Non-pigmented ciliary epithelial cell (primary cell): Measurements from ENCODE around the gene UBE2D1.
A peak's percentile ranks its signal among the peaks of the same experiment; 100 is the strongest.
"Not testable (repeated sequence)": the region's sequence is repeated elsewhere in the genome, so short reads cannot be mapped to it uniquely, and the experiment has no call there.

Experiments
- DNase-seq: peaks from one replicate; pipeline ENCODE4 v3.0.0-alpha.2; 2010; ENCODE audit warnings: low read depth

The UBE2D1 gene

DNA sequence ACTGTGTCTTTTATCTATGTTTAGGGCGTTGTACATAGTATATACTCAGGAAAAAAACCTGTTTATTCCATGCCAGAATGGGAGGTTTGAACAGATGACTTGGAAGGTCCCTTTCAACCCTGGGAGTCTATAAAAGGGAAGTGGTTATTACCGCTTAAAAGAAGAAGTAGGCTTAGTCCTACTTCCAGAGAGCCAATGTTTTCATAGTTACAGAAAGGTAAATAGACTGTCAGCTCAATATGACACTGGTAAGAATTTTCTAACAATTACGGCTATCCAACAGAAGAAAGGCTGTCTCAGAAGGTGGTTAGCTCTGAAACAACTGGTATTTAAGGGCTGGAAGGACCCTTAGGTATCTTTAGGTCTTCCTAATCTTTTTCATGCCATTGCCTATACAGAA is 49.3 kb downstream of the UBE2D1 start:
- DNase-seq: no peak

DNA sequence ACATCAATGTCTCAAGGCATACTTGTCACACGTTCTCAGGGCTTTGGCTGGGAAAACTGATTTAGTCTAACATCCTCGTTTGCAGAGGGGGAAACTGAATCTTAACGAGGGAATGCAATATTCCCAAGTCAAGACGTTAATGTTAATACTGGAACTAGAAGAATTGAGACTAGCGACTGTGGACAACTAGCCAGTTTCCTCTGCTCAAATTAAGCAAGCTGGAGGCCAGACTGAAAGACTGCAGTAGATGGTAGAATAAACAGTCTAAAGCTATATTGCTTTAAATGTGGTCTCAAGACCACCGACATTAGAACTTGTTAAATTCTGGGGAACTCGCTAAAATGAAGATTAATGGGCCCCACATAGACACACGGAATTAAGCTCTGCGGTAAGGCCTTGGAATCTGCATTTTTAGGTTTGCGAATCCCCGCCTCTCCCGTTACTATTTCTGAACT is 49.8 kb downstream of the UBE2D1 start:
- DNase-seq: no peak

DNA sequence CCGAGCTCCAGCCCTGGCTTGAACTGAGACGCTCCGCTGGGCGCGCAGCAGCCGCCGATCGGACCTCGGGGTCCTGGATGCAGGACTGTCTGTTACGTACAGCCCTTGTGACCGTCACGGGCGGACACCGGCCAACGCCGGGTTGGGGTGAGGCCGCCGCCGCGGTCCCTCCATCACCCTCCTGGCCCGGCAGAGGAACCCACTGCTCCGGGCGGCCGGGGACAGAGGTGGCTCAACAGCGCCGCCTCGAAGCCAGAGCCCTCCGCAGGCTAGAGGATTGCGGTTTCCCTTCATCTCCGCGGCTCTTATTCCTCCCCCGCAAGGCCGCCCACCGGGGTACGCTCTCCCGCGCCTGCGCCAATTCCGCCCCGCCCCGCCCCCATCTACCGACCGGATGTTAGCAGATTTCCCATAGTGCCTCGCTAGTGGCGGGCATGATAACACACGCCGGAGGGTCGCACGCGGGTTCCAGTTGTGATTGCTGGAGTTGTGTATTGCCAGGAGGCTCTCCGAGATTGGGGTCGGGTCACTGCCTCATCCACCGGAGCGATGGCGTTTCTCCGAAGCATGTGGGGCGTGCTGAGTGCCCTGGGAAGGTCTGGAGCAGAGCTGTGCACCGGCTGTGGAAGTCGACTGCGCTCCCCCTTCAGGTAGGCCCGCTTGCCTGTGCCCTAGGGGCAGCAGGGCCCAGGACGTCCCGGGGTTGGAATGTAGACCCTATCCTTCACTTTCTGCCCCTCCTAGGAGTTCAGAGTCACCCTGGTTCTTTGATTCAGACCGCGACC is 50.4 kb downstream of the UBE2D1 start, which contains the start of gene TFAM:
TSS of gene TFAM (plus strand) at position 412 of the 785 bp plus-strand sequence. CDS start at position 550, 138 bp downstream.
- peak; percentile 65 for DNase-seq

DNA sequence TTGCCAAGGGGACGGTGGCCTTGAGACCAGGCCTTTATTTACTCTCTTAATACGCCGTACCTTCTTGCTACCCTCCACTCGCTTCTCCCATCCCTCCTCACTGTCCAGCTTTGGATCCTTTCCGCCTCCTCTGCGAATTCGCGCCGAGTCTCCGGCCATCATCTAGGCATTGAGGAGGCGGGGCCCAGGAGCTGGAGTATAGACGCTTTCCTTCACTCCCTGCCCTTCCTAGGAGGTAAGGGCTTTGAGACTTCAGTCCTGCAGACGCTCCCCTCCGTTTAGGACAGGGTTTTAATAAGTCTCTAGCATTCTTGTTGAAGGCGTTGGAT is 50.9 kb downstream of the UBE2D1 start:
- no peak for DNase-seq

DNA sequence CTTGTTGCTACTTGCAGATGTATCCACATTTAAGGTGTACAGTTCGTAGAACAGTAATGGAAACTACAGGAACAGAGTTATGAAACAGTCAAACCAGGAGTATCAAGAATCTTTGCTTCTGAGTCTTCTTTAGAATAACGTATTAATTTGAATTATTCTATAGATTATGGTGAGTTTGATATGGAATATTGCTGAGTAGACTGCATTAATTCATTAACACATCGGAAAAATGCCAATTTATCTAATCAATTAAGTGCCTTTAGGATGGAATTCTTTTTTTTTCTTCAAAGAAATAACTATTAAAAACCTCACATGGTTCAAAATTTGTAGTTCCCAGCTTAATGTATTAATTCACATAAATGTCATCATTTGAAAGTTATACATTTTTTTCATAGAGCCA is 54.2 kb downstream of the UBE2D1 start:
- DNase-seq: no peak

DNA sequence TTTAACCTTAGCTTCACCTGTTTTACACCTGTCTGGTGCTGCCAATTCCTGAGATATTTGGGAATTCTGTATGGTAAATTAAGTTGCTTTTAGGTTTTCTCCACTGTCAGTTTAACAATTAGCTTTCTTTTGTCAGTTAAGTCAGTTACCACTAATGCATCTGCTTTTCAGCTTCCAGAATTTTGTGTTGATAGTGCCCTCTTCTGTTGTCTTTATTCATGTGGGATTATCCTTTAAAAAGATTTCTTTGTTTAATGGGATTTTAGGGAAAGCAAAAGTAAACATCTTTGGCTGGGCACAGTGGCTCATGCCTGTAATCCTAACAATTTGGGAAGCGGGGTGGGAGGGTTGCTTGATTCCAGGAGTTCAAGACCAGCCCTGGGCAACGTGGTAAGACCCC is 58.5 kb downstream of the UBE2D1 start:
- no peak for DNase-seq

DNA sequence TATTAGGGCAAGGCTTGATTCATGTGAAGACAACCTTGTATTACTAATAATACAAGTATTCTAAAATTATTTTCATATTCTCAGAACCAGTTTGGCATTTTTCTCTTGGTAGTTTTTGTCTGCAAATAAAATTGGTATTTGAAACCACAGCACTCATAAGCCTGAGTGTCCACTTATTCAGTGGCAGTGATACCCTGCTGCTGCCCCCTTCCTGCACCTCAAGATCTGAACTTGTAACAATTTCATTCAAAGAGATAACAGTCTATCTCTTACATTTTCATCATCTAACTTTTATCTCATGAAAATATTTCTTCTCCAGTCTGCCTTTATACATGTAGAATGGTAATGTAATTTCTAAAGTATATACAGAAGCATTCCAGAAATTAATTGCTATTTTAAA is 59.7 kb downstream of the UBE2D1 start:
- no peak for DNase-seq

DNA sequence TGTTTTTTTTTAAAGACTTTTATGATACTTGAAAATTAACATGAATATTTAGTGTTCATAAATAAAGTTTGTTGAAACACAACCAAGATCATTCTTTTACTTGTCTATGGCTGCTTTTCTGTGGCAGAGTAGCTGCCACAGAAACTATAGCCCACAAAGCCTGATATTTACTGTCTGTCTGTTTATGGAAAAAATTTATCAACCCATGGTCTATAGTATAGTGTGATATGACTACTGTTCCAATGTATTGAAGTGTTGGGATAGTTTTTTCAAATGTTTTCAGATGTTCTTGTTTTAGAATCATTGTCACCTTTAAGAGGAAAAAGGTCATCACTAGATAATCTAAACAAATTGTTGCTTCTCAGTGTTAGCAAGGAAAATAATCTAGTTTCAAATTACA is 61.3 kb downstream of the UBE2D1 start:
- DNase-seq: no peak

DNA sequence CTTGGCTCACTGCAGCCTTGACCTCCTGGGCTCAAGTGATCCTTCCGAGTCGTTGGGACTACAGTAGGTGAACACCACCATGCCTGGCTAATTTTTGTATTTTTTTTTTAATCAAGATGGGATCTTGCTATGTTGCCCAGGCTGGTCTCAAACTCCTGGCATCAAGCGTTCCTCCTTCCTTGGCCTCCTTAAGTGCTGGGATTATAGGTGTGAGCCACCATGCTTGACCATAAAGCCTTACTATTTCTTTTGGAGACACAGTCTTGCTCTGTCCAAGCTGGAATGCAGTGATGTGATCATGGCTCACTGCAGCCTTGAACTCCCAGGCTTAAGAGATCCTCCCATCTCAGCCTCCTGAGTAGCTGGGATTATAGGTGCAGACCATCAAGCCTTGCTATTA is 63.0 kb downstream of the UBE2D1 start:
- DNase-seq: no peak

DNA sequence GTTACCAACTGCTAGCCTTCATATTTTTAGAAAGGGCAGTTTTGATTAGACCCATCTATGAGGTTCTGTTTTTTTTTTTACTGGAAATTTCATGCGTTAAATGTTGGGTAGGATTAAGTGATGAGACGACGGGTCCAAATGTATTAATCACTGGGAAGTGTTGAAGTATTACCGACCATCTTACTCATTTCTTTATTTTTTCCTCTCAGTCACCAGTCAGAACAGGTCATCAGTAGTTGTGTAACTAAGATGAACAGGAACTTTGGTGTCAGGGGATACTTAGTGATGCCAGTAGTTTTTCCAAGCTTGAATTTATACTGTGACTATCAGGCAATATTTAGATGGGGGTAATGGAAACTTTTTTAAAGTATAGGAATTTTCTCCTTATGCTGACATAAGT is 64.6 kb downstream of the UBE2D1 start:
- no peak for DNase-seq

DNA sequence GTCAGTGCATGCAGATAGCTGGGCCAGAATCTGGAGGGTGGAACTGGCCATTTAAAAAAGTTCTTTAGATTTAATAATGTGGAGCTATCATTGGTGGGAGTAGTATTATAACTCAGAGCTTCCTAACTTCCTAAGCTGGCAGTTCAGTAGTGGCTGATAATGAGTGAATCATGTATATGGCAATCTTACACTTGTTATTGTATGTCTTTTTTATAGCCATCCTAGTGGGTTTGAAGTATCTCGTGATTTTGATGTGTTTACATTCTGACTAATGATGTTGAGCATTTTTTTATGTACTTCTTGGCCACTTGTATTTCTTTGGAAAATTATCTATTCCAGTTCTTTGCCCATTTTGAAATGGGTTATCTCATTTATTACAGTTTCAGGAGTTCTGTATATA is 65.8 kb downstream of the UBE2D1 start:
- no peak for DNase-seq

DNA sequence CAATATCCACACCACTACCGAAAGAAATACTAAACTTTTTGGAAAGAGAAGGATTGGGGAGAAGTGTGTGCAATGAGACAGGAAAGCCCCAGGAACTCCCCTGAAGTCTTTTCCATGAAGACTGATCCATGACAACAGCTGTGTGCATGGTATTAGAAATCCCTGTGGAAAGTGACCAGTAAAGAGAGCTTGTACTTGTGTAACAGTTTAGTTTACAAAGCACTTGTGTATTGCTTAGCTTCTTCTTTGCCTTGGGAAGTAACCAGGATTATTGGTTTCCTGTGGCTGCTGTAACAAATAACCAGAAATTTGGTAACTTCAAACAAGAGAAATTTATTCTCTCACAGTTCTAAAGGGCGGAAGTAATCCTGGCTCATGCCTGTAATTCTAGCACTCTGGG is 69.2 kb downstream of the UBE2D1 start:
- no peak for DNase-seq

DNA sequence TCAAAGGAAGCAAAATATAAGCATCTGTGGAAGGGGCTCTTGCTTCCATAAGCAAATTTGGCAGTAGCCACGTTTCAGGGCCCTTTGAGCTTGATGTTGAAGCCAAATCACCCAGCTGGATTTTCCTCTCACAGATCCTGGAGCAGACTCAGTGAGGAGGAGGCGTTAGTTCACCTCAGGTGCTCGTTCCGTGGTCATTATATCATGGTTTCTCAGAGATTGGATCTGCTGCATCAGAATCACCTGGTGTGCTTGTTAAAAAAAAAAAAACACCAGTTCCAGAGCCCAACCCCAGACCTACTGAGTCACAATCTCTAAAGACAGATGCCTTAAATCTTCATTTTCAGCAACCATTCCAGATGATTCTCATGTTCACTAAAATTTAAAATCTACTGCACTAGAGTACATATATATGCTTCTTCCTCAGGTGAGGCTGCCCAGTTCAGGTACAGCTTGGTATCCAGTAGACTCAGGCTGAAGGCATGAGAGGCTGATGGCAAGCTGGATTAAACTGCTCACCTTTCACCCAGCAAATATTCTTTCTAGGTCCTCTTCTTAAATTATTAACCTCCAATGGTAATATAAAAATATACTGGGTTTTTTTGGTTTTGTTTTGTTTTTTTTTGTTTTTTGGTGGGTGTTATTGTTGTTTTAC is 75.3 kb downstream of the UBE2D1 start:
- no peak for DNase-seq

DNA sequence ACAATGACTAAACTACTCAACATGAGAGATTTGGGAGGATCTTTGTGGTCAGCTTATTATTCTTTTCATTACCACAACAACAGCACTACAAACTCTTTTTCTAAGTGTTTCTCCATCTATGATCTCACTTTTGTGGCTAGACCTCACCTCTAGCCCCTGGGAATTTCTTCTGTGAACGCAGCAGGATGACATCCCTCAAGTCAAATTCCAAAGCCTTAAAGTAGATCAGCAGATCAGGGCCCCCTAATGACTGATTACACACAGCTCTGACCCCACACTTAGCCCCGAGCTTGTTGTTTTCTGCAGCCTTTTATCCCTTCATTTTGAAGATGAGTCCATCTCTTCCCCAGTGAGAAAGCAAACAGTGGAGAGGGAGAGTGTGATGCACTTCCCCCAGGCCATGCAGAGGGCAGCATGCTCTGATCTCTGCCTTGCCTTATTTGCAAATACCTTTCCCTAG is 77.7 kb downstream of the UBE2D1 start:
- DNase-seq: peak; percentile 75

DNA sequence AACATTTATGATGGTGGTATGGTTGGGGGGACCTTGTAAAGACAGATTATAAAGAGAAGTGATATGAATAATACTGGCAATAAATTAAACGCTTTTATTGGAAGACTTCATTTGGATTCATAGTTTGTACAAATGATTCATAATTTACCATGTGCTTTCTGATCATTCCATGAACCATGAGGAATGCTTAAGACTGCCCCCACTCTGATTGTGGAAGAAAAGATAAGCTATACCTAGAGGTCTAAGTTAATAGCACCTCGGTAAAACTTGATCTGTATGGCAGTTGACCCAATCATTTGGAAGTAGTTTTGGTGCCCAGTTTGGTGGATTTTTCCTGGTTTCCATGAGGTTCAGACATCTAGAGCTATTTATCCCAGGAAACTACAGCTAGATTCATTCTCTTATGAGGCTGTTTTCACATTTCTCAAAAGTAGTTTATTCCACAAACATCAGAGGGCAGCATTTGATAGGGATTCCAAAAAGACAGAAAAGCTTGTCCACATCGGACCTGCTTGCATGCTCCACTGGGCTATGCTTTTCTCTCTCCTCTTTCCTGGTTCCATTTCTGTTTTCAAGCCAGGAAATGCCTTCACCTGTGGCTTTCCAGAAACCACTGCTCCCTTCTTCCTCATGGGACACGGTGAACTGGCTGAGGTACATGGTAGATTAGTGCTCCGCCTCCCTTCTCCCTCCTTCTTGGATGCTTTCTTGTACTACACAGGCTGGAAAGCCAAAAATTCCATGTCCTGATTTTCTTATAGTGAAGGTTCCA is 79.7 kb downstream of the UBE2D1 start:
- DNase-seq: no peak

DNA sequence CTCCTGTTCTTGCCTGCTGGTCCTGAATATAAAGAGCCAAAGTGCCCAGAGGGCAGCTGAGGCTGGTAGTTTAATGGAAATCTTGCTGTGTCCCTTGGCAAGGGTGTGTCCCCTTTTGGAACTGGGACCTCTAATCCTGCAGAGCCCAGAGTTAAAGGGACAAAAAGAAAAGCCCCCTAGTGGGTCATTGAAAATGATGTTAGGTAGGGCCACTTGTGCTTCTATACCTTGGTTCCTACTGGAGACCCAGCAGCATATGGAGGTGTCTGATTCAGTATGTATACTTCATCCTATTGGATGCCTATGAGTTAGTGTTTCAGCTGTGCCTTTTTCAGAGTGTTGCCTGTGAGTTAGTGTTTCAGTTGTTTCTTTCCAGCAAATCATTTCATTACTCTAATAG is 81.0 kb downstream of the UBE2D1 start:
- DNase-seq: no peak

DNA sequence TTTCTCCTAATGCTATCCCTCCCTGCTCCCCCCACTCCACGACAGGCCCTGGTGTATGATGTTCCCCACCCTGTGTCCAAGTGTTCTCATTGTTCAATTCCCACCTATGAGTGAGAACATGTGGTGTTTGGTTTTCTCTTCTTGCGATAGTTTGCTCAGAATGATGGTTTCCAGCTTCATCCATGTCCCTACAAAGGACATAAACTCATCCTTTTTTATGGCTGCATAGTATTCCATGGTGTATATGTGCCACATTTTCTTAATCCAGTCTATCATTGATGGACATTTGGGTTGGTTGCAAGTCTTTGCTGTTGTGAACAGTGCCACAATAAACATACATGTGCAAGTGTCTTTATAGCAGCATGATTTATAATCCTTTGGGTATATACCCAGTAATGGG is 83.1 kb downstream of the UBE2D1 start:
- DNase-seq: not testable (repeated sequence)
